DOHH2 (cell line): ENCODE results near the gene TTLL8.

Source experiments
- H3F3A ChIP-seq: fragments of 200-600 bp; sonication (generic), shearing (Covaris generic); 2 replicates; pipeline ENCODE4 v1.6.0; 2016; ENCODE audit warnings: antibody characterized with exemption, mild to moderate bottlenecking; ENCODE audit not compliant: control insufficient read depth, insufficient read depth
- H3K27ac ChIP-seq: fragments of 200-600 bp; sonication (generic); 2 replicates; pipeline ENCODE4 v1.5.1; 2014; ENCODE audit warnings: low read depth, mild to moderate bottlenecking, low read length, moderate library complexity
- H3K27me3 ChIP-seq: fragments of 200-600 bp; sonication (generic); 2 replicates; pipeline ENCODE4 v1.6.1; 2014; ENCODE audit warnings: mild to moderate bottlenecking, low read length, mixed read lengths; ENCODE audit not compliant: control insufficient read depth
- H3K36me3 ChIP-seq: fragments of 200-600 bp; sonication (generic); 2 replicates; pipeline ENCODE4 v1.6.1; 2014; ENCODE audit warnings: mild to moderate bottlenecking, low read length, moderate library complexity, mixed read lengths; ENCODE audit not compliant: control insufficient read depth
- H3K4me1 ChIP-seq: fragments of 200-600 bp; sonication (generic); 2 replicates; pipeline ENCODE4 v1.6.1; 2014; ENCODE audit warnings: mild to moderate bottlenecking, low read length, mixed read lengths; ENCODE audit not compliant: control insufficient read depth
- H3K4me2 ChIP-seq: fragments of 200-600 bp; sonication (generic); 2 replicates; pipeline ENCODE4 v1.6.0; 2014; ENCODE audit warnings: mild to moderate bottlenecking, low read length, moderate library complexity
- H3K4me3 ChIP-seq: fragments of 200-600 bp; sonication (generic); 2 replicates; pipeline ENCODE4 v1.5.1; 2014; ENCODE audit warnings: mild to moderate bottlenecking, low read length, mixed read lengths
- H3K79me2 ChIP-seq: fragments of 200-600 bp; sonication (generic); 2 replicates; pipeline ENCODE4 v1.6.1; 2014; ENCODE audit warnings: mild to moderate bottlenecking, low read length, mixed read lengths; ENCODE audit not compliant: control insufficient read depth
- H3K9me2 ChIP-seq: fragments of 200-600 bp; sonication (generic); replicated peaks from 2 replicates; pipeline ENCODE4 v1.6.1; 2014; ENCODE audit warnings: mild to moderate bottlenecking, low read length, mixed read lengths; ENCODE audit not compliant: control insufficient read depth
- H3K9me3 ChIP-seq: fragments of 200-600 bp; sonication (generic); 2 replicates; pipeline ENCODE4 v1.6.1; 2014; ENCODE audit warnings: antibody characterized with exemption, low read length, mixed read lengths; ENCODE audit not compliant: control insufficient read depth, insufficient read depth
- H4K20me1 ChIP-seq: fragments of 200-600 bp; sonication (generic); 2 replicates; pipeline ENCODE4 v1.6.0; 2014; ENCODE audit warnings: low read depth, mild to moderate bottlenecking, antibody characterized with exemption, low read length, moderate library complexity; ENCODE audit not compliant: control insufficient read depth, insufficient read depth
- EZH2phosphoT487 ChIP-seq: fragments of 200-600 bp; sonication (generic); IDR thresholded peaks from 2 replicates; pipeline ENCODE4 v1.6.1; 2017; ENCODE audit warnings: borderline replicate concordance, mild to moderate bottlenecking, antibody characterized with exemption, low read length, moderate library complexity, mixed read lengths
- TF ChIP-seq, protein P1 (sequence below): fragments of 200-600 bp; sonication (generic); IDR thresholded peaks from one replicate; pipeline ENCODE4 v1.5.1; 2014; ENCODE audit warnings: antibody characterized with exemption, mild to moderate bottlenecking, low read depth, low read length; ENCODE audit not compliant: poor library complexity, severe bottlenecking

The TTLL8 gene

GRCh38 chr22:50018608-50019285 lies 39.4 kb downstream of the TTLL8 start:
- peaks cover 7% of the 10 kb centered on the region for H3K4me1 ChIP-seq
- H3K4me2 ChIP-seq = no peak overlapping the region
- no peaks in the 10 kb centered on the region for H4K20me1 ChIP-seq
- H3K4me3 ChIP-seq = no peak overlapping the region
- peaks cover 6% of the 10 kb centered on the region; the same call in 1 of the 2 replicates for H3K9me3 ChIP-seq
- H3K36me3 ChIP-seq = no peaks in the 10 kb centered on the region
- peaks cover 41% of the 10 kb centered on the region for H3K27me3 ChIP-seq
- no peaks in the 10 kb centered on the region for H3K79me2 ChIP-seq
- peaks cover 6% of the 10 kb centered on the region for H3F3A ChIP-seq
- no peak for TF ChIP-seq EZH2phosphoT487
- TF ChIP-seq, protein P1, sequence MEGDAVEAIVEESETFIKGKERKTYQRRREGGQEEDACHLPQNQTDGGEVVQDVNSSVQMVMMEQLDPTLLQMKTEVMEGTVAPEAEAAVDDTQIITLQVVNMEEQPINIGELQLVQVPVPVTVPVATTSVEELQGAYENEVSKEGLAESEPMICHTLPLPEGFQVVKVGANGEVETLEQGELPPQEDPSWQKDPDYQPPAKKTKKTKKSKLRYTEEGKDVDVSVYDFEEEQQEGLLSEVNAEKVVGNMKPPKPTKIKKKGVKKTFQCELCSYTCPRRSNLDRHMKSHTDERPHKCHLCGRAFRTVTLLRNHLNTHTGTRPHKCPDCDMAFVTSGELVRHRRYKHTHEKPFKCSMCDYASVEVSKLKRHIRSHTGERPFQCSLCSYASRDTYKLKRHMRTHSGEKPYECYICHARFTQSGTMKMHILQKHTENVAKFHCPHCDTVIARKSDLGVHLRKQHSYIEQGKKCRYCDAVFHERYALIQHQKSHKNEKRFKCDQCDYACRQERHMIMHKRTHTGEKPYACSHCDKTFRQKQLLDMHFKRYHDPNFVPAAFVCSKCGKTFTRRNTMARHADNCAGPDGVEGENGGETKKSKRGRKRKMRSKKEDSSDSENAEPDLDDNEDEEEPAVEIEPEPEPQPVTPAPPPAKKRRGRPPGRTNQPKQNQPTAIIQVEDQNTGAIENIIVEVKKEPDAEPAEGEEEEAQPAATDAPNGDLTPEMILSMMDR = no peak
- H3K27ac ChIP-seq = no peak overlapping the region
- no peaks in the 10 kb centered on the region for H3K9me2 ChIP-seq

DNA sequence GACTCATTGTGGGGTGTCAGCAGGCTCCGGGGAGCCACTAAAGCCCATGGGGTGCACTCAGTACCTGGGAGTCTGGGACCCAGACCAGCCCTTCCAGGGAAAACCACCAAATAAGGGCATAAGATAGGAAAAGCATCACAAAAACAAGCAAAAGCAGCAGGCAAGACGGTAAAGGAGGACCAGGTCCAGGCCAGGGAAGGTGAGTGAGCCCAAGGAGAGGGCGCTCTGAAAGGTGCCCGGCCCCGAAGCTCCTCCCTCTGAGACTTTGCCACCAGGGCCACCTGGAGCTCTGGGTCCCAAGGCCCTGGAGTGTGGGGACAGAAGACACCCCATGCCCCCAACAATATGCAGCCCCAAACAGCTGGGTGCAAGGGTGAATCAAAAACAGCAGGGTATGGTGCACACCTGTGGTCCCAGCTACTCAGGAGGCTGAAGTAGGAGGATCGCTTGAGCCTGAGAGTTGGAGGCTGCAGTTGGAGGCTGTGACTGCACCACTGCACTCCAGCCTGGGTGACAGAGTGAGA lies 40.3 kb downstream of the TTLL8 start:
- Histone ChIP-seq H3K36me3 (no peaks in the 10 kb centered on the region), H3K27ac (no peak overlapping the region), H3K4me3 (no peak overlapping the region), H3K4me1 (peaks cover 7% of the 10 kb centered on the region), H3K9me3 (peaks cover 6% of the 10 kb centered on the region; the same call in 1 of the 2 replicates), H3K4me2 (no peak overlapping the region), H3K27me3 (peaks cover 47% of the 10 kb centered on the region), H3K79me2 (no peaks in the 10 kb centered on the region), H3K9me2 (no peaks in the 10 kb centered on the region), H3F3A (peaks cover 6% of the 10 kb centered on the region), H4K20me1 (no peaks in the 10 kb centered on the region)
- TF ChIP-seq, protein P1 = no peak
- no peak for TF ChIP-seq EZH2phosphoT487

DNA sequence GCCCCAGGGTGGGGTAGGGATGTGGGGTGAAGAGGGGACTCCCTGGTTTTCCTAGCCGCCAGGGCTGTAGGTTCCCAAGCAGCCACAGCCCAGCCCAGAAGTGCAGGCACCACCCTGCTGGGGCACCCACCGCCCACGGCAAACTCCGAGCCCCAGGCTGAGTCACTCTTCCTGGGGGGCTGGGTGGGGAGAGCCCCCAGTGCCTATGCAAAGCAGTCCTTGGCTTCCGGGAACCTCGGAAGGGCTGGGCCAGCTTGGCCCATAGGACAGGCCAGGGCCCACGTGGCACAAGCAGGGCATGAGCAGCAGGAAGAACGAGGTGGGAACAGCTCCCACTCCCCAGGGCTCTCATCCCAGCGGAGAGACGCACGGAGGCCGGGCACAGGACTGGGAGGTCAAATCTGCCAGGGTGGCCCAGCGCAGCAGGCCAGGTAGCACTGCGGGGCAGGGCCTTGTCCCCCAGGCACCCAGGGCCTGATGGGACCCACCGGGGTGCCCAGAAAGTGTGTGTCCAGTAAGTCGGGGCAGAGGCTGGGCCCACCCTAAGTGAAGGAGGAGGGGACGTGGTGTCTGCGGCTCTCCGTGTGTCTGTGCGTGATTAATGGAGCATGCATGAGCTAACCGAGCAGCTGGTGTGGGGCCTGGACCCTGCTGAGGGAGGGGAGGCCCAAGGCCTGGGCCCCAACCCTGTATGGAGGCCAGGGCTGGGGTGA lies 41.0 kb downstream of the TTLL8 start:
- H3F3A ChIP-seq = peaks cover 6% of the 10 kb centered on the region
- H3K79me2 ChIP-seq = no peaks in the 10 kb centered on the region
- no peak overlapping the region for H3K4me3 ChIP-seq
- H3K4me2 ChIP-seq = no peak overlapping the region
- TF ChIP-seq, protein P1 = no peak
- no peak for TF ChIP-seq EZH2phosphoT487
- H3K27me3 ChIP-seq = peaks cover 54% of the 10 kb centered on the region
- H3K9me2 ChIP-seq = no peaks in the 10 kb centered on the region
- H3K27ac ChIP-seq = no peak overlapping the region
- peaks cover 6% of the 10 kb centered on the region; the same call in 1 of the 2 replicates for H3K9me3 ChIP-seq
- no peaks in the 10 kb centered on the region for H4K20me1 ChIP-seq
- no peaks in the 10 kb centered on the region for H3K36me3 ChIP-seq
- H3K4me1 ChIP-seq = peaks cover 7% of the 10 kb centered on the region
